Nephron (organoid): Measurements from ENCODE around the gene KDR.

Experiments used
- H3K27ac Mint-ChIP-seq, 3 experiments: 2 replicates each; pipeline ENCODE4 v1.8.0; 2020; ENCODE audit warnings: mixed read lengths in 3 of 3, mild to moderate bottlenecking in 2 of 3, moderate library complexity in 1 of 3
- H3K27me3 Mint-ChIP-seq: 2 replicates; pipeline ENCODE4 v1.8.0; 2021; ENCODE audit warnings: low read depth, mild to moderate bottlenecking, moderate library complexity, mixed read lengths
- H3K36me3 Mint-ChIP-seq: 2 replicates; pipeline ENCODE4 v1.8.0; 2020; ENCODE audit warnings: low read depth, mixed read lengths
- H3K4me1 Mint-ChIP-seq: 2 replicates; pipeline ENCODE4 v1.8.0; 2020; ENCODE audit warnings: mixed read lengths
- H3K4me3 Mint-ChIP-seq, 3 experiments: 2 replicates each; pipeline ENCODE4 v1.8.0; 2020; ENCODE audit warnings: mild to moderate bottlenecking in 3 of 3, mixed read lengths in 3 of 3, moderate library complexity in 2 of 3
- H3K9me3 Mint-ChIP-seq: 2 replicates; pipeline ENCODE4 v1.8.0; 2020; ENCODE audit warnings: mixed read lengths
- TF ChIP-seq, protein P1 (sequence below), 3 experiments: fragments of 200-600 bp; sonication (generic); IDR thresholded peaks; one replicate each; pipeline ENCODE4 v1.5.0; 2021; ENCODE audit warnings: antibody characterized with exemption in 3 of 3; ENCODE audit not compliant: unreplicated experiment in 3 of 3

KDR gene

GRCh38 chr4:55037728-55038127 lies 87.7 kb downstream of the KDR start:
- Mint-ChIP-seq H3K36me3 (no peaks in the 10 kb centered on the region), H3K4me1 (peaks cover 5% of the 10 kb centered on the region), H3K9me3 (peaks cover 20% of the 10 kb centered on the region), H3K27ac (no peak overlapping the region), H3K4me3 (no peak overlapping the region), H3K27me3 (peaks cover 4% of the 10 kb centered on the region)
- TF ChIP-seq, protein P1, sequence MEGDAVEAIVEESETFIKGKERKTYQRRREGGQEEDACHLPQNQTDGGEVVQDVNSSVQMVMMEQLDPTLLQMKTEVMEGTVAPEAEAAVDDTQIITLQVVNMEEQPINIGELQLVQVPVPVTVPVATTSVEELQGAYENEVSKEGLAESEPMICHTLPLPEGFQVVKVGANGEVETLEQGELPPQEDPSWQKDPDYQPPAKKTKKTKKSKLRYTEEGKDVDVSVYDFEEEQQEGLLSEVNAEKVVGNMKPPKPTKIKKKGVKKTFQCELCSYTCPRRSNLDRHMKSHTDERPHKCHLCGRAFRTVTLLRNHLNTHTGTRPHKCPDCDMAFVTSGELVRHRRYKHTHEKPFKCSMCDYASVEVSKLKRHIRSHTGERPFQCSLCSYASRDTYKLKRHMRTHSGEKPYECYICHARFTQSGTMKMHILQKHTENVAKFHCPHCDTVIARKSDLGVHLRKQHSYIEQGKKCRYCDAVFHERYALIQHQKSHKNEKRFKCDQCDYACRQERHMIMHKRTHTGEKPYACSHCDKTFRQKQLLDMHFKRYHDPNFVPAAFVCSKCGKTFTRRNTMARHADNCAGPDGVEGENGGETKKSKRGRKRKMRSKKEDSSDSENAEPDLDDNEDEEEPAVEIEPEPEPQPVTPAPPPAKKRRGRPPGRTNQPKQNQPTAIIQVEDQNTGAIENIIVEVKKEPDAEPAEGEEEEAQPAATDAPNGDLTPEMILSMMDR (IDR thresholded peaks at IDR 0.05; ENCODE audit: unreplicated experiment in 3 of 3) = no peak

DNA sequence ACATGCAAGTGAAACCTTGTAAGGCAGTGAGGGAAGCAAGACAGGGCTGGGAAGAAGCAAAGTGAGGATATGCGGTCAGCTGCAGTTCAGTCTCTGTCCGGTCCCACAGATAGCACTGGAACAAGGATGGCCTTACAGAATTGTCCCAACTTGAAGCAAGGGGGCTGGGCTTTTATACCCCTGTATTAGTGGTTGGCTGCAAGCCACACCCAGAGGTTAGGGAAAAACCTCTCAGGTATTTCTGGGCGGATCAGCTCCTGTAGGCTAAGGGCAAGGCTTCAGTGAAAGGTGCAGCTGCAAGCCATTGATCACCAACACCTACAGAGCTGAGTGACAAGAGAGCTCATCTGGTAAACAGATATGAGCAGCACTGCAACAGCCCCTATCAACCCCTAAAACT lies 89.0 kb downstream of the KDR start:
- H3K36me3 Mint-ChIP-seq = no peaks in the 10 kb centered on the region
- H3K4me3 Mint-ChIP-seq = no peak overlapping the region
- peaks cover 5% of the 10 kb centered on the region for H3K4me1 Mint-ChIP-seq
- TF ChIP-seq, protein P1 (IDR thresholded peaks at IDR 0.05; ENCODE audit: unreplicated experiment in 3 of 3) = no peak
- H3K27ac Mint-ChIP-seq = no peak overlapping the region
- H3K27me3 Mint-ChIP-seq = peaks cover 4% of the 10 kb centered on the region
- H3K9me3 Mint-ChIP-seq = peaks cover 14% of the 10 kb centered on the region

DNA sequence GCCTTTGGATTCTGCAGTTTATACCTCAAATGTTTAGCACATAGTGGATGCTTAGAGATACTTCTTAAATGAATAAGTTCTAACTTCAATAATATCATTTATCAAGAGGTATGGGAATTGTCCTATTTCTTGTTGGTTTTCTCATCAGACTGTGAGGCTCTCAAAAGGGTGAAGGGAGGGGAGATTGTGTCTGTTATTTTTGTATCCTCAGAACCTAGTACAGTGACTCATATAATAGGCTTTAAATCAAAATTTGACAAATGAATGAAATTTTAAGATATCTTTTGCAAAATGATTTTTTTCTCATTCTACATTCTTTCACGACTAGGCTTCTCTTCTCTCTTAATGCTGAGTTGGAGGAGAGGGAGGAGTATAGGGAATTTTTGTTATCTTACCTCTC lies 89.5 kb downstream of the KDR start:
- TF ChIP-seq, protein P1 (IDR thresholded peaks at IDR 0.05; ENCODE audit: unreplicated experiment in 3 of 3) = no peak

GRCh38 chr4:55033296-55033695 lies 92.1 kb downstream of the KDR start:
- H3K36me3 Mint-ChIP-seq = no peaks in the 10 kb centered on the region
- H3K4me3 Mint-ChIP-seq = no peak overlapping the region
- TF ChIP-seq, protein P1 (IDR thresholded peaks at IDR 0.05; ENCODE audit: unreplicated experiment in 3 of 3) = no peak
- no peaks in the 10 kb centered on the region for H3K9me3 Mint-ChIP-seq
- H3K27me3 Mint-ChIP-seq = peaks cover 4% of the 10 kb centered on the region
- H3K4me1 Mint-ChIP-seq = peaks cover 4% of the 10 kb centered on the region
- no peak overlapping the region for H3K27ac Mint-ChIP-seq

More for the DNA sequence above, 89.5 kb downstream of the KDR start:
- H3K4me3 Mint-ChIP-seq = no peak overlapping the region
- no peak overlapping the region for H3K27ac Mint-ChIP-seq
- no peaks in the 10 kb centered on the region for H3K36me3 Mint-ChIP-seq
- peaks cover 11% of the 10 kb centered on the region for H3K9me3 Mint-ChIP-seq
- H3K4me1 Mint-ChIP-seq = peaks cover 5% of the 10 kb centered on the region
- H3K27me3 Mint-ChIP-seq = peaks cover 4% of the 10 kb centered on the region

DNA sequence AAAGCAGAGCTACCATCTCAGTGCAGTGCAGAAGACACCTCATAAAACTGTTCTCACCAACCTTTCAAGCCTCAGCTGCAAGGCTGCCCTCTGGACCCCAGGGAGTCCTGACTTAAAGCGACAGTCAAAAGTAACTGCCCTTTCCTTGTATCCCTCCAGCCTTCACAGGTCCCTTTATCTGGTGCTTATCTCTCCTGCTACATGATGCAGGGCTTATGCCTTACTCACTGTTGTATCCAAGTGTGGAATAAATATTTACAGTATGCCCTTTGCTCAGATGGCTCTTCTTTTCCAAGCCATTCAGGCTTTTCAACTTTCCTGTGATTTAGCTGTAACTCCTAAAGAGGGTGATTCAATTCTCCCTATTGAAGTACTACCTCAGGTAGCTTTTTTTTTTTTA lies 92.6 kb downstream of the KDR start:
- TF ChIP-seq, protein P1 (IDR thresholded peaks at IDR 0.05; ENCODE audit: unreplicated experiment in 3 of 3) = no peak
- no peak overlapping the region for H3K27ac Mint-ChIP-seq
- no peak overlapping the region for H3K4me3 Mint-ChIP-seq
- no peaks in the 10 kb centered on the region for H3K36me3 Mint-ChIP-seq
- no peaks in the 10 kb centered on the region for H3K4me1 Mint-ChIP-seq
- peaks cover 4% of the 10 kb centered on the region for H3K27me3 Mint-ChIP-seq
- H3K9me3 Mint-ChIP-seq = no peaks in the 10 kb centered on the region

- no peak overlapping the region for H3K4me3 Mint-ChIP-seq
- TF ChIP-seq, protein P1 (IDR thresholded peaks at IDR 0.05; ENCODE audit: unreplicated experiment in 3 of 3) = no peak
- H3K9me3 Mint-ChIP-seq = no peaks in the 10 kb centered on the region
- H3K4me1 Mint-ChIP-seq = no peaks in the 10 kb centered on the region
- peaks cover 8% of the 10 kb centered on the region for H3K27me3 Mint-ChIP-seq
- no peaks in the 10 kb centered on the region for H3K36me3 Mint-ChIP-seq
- no peak overlapping the region for H3K27ac Mint-ChIP-seq
These were observed 93.2 kb downstream of the KDR start for GRCh38 chr4:55032179-55032578.
